Fibroblast of the conjunctiva (primary cell): ENCODE results near the gene WDR59.
"Not testable (repeated sequence)": the region's sequence is repeated elsewhere in the genome, so short reads cannot be mapped to it uniquely, and the experiment has no call there.

ENCODE experiments used
- DNase-seq: peaks from one replicate; pipeline ENCODE4 v3.0.0-alpha.2; 2010; ENCODE audit warnings: low read depth

The WDR59 gene

GRCh38 chr16:74984529-74985296 is at the start of gene WDR59:
WDR59 (minus strand) TSS chr16:74985123; CDS start chr16:74985017, 106 bp downstream.
- DNase-seq: peak; percentile 98

DNA sequence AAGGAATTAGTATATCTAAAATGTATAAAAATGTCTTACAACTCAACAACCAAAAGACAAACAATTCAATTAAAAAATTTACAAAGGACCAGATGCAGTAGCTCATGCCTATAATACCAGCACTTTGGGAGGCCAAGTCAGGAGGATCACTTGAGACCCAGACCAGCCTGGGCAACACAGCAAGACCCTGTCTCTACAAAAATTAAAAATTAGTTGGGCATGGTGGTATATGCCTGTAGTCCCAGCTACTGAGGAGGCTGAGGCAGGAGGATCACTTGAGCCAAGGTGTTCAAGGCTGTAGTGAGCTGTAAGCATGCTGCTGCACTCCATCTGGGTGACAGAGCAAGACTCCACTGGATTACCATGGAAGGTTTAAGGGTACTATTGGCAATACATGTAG is 47.7 kb upstream of the WDR59 start:
- no peak for DNase-seq

GRCh38 chr16:75029854-75030253 is 44.9 kb upstream of the WDR59 start:
- DNase-seq: no peak

DNA sequence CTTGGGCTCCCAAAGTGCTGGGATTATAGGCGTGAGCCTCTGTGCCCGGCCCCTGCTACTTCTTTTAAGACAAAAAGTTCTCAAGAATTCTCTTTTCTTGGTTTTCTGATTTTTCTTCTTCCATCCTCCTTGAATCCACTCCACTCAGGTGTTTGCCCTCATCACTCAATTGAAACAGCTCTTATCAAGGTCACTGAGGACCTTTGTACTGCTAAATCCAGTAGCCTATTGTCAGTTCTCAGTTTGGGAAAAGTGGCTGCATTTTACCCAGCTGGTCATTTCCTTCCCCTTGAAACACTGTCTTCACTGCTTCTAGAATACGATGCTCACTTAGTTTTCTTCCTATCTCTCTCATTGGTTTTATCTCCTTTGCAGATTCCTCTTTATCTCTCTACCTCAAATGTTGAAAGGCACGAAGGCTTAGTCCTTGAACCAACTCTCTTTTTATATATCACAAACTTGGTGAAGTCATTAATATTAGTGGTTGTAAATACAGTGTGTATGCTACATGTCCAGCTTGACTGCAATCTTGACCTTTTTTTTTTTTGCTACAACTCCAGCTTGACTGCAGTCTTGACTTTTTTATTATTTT is 43.7 kb upstream of the WDR59 start:
- DNase-seq: no peak

GRCh38 chr16:75027520-75028300 is 42.8 kb upstream of the WDR59 start:
- no peak for DNase-seq

DNA sequence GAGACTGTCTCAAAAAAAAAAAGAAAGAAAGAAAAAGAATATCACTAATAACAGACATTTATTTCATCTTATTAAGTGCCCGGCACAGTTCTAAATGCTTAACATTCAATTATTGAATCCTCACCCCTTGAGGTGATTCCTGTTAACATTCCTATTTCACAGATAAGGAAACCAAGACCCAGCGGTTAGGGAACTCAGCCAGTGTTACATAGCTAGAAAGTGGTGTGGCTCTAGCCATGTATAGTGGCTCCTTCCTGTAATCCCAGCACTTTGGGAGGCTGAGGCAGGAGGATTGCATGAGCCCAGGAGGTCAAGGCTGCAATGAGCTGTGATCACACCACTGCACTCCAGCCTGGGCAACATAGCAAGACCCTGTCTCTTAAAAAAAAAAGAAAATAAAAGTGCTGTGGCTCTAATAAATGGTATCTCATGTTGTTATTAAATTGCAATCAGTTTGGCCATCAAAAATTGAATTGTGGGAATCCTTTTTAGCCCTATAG is 42.0 kb upstream of the WDR59 start:
- DNase-seq: no peak

DNA sequence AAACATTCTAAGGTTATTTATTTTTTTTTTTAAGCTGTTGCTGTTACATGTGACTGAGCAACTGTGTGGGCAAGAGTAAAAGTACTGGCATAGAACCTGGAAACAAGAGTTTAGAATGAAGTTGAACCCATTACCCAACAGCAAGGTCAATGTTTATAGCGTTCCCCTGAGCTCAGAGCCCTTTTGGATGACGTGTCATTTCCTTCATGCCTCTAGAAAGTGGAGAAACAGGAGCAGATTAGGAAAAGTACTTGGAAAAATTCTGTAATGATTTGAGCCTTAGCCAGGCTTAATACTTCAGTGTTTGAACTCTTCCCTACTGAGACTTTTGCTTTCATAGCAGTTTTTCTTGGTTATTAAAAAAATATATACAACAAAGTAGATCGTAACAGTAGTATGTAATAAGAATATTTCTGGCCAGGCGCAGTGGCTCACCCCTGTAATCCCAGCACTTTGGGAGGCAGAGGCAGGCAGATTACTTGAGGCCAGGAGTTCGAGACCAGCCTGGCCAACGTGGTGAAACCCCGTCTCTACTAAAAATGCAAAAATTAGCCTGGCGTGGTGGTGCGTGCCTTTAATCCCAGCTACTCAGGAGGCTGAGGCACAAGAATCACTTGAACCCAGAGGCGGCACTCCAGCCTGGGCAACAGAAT is 41.4 kb upstream of the WDR59 start:
- DNase-seq: peak; percentile 88

DNA sequence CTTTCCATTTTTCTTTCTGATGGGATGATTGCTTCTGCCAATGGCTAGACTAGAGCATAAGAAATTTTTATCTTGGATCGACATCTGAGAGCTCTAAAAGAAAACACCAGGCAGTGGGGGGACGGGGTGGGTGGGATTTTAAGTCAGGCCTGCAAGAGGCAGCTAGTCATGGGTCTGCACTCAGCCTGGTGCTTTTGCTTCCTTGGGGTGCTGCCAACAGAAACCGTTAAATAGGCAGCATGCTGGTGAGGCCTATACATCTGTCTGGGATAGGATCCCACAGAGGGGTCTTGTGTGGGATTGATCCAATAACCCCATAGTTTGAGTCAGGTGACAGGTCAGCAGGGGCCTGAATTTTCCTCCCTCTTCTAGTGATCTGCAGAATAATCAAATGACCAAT is 40.8 kb upstream of the WDR59 start:
- no peak for DNase-seq

DNA sequence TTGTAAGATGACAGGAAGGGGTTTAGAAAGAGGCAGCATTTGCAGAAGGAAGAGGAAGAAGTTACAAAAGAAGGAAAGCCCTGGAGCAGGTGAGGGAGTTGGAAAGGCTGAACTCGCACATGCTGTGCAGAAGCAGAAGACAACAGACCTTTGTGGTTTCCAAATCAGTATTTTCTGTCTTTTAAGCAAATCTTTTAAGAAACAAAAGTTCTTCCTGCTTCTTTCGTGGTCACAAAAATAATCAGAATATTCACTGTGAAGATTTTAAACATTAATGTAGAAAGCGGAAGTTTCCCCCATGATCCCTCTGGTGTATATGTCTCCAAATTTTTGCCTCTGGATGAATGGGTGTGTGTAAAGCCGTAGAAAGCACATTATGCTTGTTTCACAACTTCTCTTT is 39.7 kb upstream of the WDR59 start:
- no peak for DNase-seq

- DNase-seq: no peak
Observed at GRCh38 chr16:75024182-75024581, 39.3 kb upstream of the WDR59 start.

GRCh38 chr16:75023009-75023408 is 38.1 kb upstream of the WDR59 start:
- DNase-seq: no peak

GRCh38 chr16:75022567-75022966 is 37.6 kb upstream of the WDR59 start:
- DNase-seq: no peak

GRCh38 chr16:75021410-75021809 is 36.5 kb upstream of the WDR59 start:
- no peak for DNase-seq

DNA sequence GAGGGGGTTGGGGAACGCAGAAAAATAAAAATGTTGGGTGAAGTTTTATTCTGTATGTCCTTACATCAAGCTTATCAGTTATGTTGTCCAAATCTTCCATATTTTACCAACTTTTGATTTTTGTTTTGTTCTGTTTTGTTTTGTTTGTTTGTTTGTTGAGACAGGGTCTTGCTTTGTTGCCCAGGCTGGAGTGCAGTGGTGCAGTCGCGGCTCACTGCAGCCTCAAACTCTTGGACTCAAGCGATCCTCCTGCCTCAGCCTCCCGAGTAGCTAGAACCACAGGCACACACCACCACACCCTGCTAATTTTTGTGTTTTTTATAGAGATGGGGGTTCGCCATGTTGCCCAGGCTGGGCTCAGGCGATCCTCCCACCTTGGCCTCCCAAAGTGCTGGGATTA is 34.7 kb upstream of the WDR59 start:
- no peak for DNase-seq

DNA sequence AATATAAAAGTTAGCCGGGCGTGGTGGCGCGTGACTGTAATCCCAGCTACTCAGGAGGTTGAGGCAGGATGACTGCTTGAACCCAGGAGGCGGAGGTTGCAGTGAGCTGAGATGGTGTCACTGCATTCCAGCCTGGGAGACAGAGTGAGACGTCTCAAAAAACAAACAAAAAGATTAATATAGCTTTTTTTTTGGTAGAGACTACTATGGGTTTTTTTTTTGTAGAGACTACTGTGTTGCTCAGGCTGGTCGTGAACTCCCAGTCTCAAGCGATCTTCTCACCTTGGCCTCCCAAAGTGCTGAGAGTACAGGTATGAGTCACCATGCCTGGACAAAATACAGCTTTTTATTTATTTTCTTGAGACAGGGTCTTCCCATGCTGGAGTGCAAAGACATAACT is 34.1 kb upstream of the WDR59 start:
- no peak for DNase-seq

DNA sequence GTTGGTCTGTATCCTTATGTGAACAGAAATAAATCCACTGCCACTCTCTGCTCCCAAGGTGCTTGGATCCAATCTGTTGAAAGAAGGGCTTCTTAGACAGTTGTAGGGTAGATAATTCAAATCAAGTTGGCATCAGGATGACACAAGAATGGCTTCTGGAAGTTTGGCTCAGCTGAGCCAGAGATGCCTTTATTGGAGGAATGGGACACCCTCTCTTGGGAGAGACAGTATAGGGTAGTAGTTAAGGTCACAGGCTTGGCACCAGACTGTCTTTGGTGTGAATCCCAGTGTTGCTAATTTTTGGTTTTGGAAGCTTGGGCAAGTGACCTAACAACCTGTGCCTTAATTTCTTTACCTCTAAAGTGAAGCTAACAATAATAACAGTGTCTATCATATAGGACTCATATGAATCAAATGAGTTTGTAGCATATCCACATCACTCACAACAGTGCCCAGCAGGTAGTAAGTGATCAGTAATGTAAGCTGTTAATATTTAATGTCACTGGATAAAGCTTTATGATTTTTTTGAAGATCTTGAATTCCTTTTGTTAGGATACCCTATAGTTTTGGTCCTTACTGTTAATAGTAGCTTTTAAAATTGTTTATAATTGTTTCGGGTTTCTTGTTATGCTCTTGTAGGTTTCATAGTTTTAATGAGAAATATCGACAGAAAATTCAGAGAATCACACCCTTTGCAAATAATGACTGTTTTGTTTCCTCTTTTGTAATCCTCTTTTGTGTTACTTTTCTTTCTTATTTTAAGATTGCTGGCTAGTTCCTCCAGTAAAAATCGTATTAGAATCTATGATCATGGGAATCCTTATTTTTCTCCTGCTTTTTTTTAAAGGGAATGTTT is 33.0 kb upstream of the WDR59 start:
- no peak for DNase-seq

DNA sequence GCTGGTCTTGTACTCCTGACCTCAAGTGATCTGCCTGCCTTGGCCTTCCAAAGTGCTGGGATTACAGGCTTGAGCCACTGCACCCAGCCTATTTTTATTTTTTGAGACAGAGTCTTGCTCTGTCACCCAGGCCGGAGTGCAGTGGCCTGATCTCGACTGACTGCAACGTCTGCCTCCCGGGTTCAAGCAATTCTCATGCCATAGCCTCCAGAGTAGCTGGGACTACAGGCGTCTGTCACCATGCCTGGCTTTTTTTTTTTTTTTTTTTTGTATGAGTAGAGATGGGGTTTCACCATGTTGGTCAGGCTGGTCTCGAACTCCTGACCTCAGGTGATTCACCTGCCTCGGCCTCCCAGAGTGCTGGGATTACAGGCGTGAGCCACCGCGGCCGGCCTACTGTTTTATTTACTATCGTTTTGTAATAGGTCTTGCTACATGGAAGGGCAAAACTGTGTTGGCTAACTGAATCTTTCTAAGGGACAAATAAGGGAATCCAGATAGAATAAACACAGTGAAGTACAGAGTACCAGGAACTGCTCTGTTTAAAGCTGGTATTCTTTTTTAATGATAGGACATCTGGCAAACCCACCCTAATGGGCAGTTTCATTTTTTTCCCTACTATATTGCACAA is 31.6 kb upstream of the WDR59 start:
- DNase-seq: not testable (repeated sequence)

DNA sequence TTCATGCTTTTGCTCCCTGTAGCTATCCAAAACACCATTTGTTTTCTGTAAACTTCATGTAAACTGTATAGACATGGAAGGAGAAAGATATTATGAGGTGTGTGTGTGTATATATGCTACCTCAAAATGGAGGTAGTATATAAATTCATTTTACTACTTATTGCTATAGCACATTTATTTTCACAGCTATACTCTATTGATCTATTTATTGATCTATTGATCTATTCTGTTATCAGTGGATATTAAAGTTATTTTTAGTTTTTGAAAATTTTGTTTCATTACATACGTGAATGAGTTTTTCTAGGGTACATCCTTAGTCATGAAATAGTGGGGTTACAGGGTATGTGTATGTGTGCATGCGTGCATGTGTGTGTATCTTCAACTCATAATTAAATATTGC is 29.4 kb upstream of the WDR59 start:
- DNase-seq: no peak

- DNase-seq: not testable (repeated sequence)
Observed at GRCh38 chr16:75013123-75013522, 28.2 kb upstream of the WDR59 start.

- DNase-seq: no peak
Observed at GRCh38 chr16:75012380-75013081, 27.6 kb upstream of the WDR59 start.
